ENCODE data around the gene TM4SF4. TPM values are rescaled to one million over a fixed set of nuclear protein-coding genes. Genes with fewer than 3 reads are reported as not detected.
A peak's percentile ranks its signal among the peaks of the same experiment; 100 is the strongest.

TM4SF4 gene
- total RNA-seq, 6 experiments from 2014 or later: 210 to 473 (median 316) TPM

GRCh38 chr3:149509526-149509925 is 35.0 kb downstream of the TM4SF4 start:
- ATAC-seq: no peak
- WGBS (ENCODE audit: insufficient coverage, low coverage, low lambda C conversion rate, missing lambda C conversion rate): no CpG with 5 or more reads among the region's 3 CpGs
- intact Hi-C loops (cut with DNase I): no loop called here

GRCh38 chr3:149510480-149510879 is 36.0 kb downstream of the TM4SF4 start:
- intact Hi-C loops (cut with DNase I): loop anchor here (10.0 kb wide), 1 partner anchor 204 kb away; no protein-coding TSS in a partner anchor
- no peak for TF ChIP-seq POLR2A (IDR thresholded peaks at IDR 0.05)
- no peak for TF ChIP-seq CTCF (IDR thresholded peaks at IDR 0.05)
- WGBS (ENCODE audit: insufficient coverage, low coverage, low lambda C conversion rate, missing lambda C conversion rate): 81% methylated on average over 3 of the region's 3 CpGs
- ATAC-seq (no peak), DNase-seq (no peak)
- no peaks in the 10 kb centered on the region for H3K36me3 ChIP-seq
- no peaks in the 10 kb centered on the region for H3K9me3 ChIP-seq
- no peaks in the 10 kb centered on the region for H3K27me3 ChIP-seq
- H3K4me3 ChIP-seq: no peak overlapping the region
- H3K4me1 ChIP-seq: peaks cover 0 to 23% (median 0%) of the 10 kb centered on the region in 4 donors
- H3K27ac ChIP-seq: no peak overlapping the region

More at GRCh38 chr3:149509526-149509925, 35.0 kb downstream of the TM4SF4 start:
- H3K27me3 ChIP-seq: no peaks in the 10 kb centered on the region
- TF ChIP-seq POLR2A (IDR thresholded peaks at IDR 0.05) (no peak), CTCF (IDR thresholded peaks at IDR 0.05) (no peak)
- H3K27ac ChIP-seq: no peak overlapping the region
- no peak for DNase-seq
- H3K36me3 ChIP-seq: no peaks in the 10 kb centered on the region
- no peak overlapping the region for H3K4me3 ChIP-seq
- H3K9me3 ChIP-seq: no peaks in the 10 kb centered on the region
- peaks cover 0 to 23% (median 0%) of the 10 kb centered on the region in 4 donors for H3K4me1 ChIP-seq

GRCh38 chr3:149511040-149511626 is 36.6 kb downstream of the TM4SF4 start:
- Histone ChIP-seq H3K27me3 (no peaks in the 10 kb centered on the region), H3K4me3 (no peak overlapping the region), H3K4me1 (peaks cover 0 to 23% (median 0%) of the 10 kb centered on the region in 4 donors), H3K27ac (no peak overlapping the region), H3K9me3 (no peaks in the 10 kb centered on the region), H3K36me3 (no peaks in the 10 kb centered on the region)
- TF ChIP-seq POLR2A (IDR thresholded peaks at IDR 0.05) (no peak), CTCF (IDR thresholded peaks at IDR 0.05) (no peak)
- 72% methylated on average over 3 of the region's 3 CpGs for WGBS (ENCODE audit: insufficient coverage, low coverage, low lambda C conversion rate, missing lambda C conversion rate)
- ATAC-seq (no peak), DNase-seq (no peak)
- intact Hi-C loops (cut with DNase I): loop anchor here (10.0 kb wide), 1 partner anchor 204 kb away; no protein-coding TSS in a partner anchor

GRCh38 chr3:149512073-149512782 is 37.7 kb downstream of the TM4SF4 start:
- peak; percentile 62 to 69 (median 68) for DNase-seq
- Histone ChIP-seq H3K36me3 (no peaks in the 10 kb centered on the region), H3K4me3 (no peak overlapping the region), H3K27ac (no peak overlapping the region), H3K27me3 (no peaks in the 10 kb centered on the region), H3K4me1 (peaks cover 0 to 26% (median 0%) of the 10 kb centered on the region in 4 donors), H3K9me3 (no peaks in the 10 kb centered on the region)
- 12% methylated on average over 9 of the region's 9 CpGs for WGBS (ENCODE audit: insufficient coverage, low coverage, low lambda C conversion rate, missing lambda C conversion rate)
- peak; percentile 80 to 96 (median 88) for ATAC-seq
- no peak for TF ChIP-seq POLR2A (IDR thresholded peaks at IDR 0.05)
- peak; percentile 74 to 93 (median 84) for TF ChIP-seq CTCF (IDR thresholded peaks at IDR 0.05)
- intact Hi-C loops (cut with DNase I): loop anchor here (10.0 kb wide), 1 partner anchor 203 kb away; no protein-coding TSS in a partner anchor
